Fibroblast of skin of left biceps (primary cell): ENCODE measurements around the gene BAZ2A.

Source experiments
- DNase-seq, 2 experiments: peaks; one replicate each; pipeline ENCODE4 v3.0.0-alpha.2; 2013; ENCODE audit warnings: low read depth in 2 of 2

Gene BAZ2A

DNA sequence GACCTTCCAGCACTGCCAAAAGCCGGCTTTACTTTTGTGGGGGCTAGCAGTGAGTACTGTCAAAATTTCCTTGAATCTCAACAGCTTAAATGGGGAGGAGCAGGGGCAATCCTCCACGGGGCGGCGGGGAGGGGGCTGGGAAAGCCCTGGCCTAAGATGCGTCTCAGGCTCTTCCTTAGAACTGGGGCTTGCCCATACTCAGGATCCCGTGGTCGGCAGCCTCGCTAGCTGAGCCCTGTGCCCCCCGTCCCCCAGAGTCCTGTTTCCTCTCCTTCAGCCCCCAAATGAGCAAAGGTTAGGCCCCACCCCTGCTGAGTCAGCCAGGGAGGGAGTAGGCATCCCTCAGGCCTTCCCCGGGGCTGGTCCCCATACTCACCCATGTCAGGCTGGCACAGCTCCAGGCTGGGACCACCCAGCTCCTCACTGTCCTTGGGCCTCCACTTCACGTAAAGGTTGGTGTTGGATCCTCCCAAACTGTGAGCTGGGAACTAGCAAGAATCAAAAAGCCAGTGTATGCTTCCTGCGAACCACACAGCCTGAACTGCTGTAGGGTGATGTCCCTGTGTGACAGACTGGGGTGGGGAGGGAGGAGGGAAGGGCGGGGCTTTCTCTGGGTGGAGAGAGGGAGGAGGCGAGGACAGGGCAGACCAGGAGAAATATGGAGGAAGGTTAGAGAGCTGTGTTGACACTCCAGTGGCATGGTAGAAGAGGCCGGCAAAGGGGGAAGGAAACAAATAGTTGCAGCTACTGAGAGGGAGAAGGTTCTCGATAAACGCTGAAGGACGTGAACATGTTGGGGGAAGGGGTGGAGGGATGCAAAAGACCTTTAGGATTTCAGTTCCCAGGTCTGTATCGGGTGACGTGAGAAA, 5.9 kb upstream of the BAZ2A start:
- DNase-seq = peak; percentile 37 to 48

DNA sequence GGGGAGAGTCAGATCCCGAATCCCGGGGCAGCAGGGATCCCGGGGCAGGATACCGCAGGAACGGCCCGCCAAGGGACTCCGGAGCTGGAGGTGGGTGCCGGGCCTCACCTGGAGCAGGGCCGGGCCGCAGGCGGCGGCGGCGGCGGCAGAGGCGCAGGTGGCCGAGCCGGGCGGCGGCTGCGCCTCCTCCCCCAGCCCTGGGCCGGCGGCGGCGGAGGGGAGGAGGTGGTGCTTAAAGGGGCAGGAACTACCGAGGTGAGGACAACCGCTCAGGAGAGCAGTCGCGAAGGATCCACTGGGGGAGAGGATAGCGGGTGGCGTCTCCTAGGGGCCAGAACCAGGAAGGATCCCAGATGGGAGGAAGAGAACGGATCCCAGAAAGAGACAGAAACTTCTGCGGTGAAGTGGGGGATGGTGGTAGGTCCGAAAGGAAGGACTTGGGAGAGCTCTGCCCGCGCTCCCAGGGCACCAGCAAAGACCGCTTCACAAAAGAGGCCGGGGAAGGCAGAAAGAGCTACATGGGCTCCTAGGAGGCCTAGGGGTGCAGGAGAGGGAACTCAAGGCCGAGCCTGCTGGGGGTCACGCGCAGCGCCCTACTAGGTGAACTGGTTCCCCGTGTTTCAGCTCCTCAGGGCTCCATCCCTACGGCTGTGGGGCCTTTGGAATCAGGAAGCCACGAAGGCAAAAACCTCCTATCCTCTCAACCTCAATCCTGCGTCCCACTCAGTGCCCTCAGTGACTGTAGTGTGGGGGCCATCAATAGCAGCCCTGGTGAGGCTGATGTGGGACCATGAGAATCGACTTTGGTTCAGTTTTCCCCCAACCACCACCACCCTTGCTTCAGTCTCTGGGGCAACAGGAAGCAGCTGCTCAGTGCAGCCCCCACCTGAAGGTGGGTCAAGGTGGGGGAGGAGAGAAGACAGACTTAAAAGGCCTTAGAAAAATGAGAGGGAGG, 5.0 kb upstream of the BAZ2A start:
- DNase-seq = peak; percentile 42 to 46

DNA sequence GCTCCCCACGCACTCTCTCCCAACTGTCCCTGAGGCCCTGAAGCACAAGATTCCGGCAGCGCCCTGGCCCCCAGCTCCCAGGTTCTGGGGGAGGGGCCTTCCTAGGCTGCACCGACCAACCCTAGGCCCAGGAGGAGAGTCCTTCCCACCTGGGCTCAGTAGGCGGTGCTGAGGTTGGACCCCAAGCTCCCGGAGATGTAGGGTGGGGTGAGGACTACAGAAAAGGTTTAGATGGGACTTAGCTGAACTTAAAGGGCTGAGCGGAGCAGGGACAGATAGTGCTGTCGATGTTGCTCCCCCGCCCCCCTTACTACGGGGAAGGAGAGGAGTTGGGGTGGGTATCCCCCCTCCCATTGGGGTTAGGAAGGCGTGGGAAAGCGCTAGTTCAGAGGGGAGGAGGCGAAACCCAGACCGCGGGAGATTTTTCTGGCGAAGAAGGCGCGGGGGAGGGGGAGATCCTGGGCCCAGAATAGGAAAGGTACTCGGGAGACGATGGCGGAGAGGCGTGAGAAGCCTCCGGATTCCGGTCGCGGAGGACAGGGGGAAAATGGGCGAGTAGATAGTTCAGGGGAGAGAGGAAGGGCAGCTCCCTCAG, 4.2 kb upstream of the BAZ2A start:
- DNase-seq = no peak

DNA sequence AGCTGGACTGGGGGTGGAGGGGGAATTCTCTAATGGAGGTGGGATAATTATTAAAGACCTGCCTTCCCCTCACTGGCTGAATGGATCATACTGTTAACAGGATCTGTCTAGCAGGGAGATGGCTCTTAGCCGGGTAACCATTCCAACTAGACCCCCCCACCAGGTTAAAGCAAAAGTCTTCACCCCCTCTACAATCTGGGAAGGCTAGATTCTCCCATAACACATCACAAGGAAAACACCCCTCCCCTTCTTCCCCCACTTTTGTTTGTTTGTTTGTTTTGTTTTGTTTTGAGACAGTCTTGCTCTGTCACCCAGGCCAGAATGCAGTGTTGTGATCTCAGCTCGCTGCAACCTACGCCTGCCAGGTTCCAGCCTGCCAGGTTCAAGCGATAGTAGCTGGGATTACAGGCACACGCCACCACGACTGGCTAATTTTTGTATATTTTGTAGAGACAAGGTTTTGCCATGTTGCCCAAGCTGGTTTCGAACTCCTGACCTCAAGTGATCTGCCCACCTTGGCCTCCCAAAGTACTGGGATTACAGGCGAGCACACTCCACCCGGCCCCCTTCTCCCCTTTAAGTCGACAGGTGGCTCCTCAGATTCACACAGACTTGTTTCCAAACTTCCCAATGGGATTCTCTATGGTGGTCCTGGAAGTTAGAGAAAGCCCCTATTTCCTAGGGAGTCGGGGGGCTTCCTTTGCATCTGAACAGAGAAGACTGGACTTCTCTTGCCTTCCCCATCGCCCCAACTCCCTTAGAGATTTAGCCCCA, 3.5 kb upstream of the BAZ2A start:
- no peak for DNase-seq

DNA sequence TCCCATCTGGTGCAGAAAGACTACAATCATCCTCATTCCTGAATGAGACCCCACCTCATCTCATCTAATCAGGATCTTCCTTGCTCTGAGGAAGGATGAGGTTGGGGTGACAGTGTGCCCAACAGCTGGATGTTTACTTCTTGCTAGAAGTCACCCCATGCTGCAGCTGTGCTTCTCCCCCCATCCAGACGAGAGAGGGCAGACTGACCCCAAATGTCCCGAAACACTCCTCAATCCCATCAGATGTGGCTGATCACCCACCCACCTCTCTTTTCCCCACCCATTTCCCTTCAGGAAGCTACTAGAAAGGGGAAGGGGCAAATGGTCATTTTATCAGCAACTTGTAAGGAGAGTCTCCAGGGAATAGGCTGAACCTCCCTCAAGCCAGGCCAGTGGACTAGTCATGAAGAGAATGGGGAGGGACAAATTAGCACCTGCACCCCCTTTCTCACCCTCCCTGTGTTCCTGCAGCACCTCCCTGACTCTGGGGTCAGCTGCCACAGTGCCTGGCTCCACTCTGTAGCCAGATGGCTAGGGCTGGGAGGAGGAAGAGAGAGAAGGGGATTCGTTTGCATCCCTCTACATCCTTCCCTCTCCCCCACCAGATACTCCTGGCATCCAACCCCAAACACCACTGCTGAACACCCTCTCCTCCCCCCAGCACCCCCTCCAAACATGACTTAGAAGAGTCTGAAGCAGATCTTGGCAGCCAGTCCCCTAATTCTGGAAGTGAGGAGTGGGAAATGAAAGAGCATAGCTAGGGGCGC, 2.8 kb upstream of the BAZ2A start:
- no peak for DNase-seq

DNA sequence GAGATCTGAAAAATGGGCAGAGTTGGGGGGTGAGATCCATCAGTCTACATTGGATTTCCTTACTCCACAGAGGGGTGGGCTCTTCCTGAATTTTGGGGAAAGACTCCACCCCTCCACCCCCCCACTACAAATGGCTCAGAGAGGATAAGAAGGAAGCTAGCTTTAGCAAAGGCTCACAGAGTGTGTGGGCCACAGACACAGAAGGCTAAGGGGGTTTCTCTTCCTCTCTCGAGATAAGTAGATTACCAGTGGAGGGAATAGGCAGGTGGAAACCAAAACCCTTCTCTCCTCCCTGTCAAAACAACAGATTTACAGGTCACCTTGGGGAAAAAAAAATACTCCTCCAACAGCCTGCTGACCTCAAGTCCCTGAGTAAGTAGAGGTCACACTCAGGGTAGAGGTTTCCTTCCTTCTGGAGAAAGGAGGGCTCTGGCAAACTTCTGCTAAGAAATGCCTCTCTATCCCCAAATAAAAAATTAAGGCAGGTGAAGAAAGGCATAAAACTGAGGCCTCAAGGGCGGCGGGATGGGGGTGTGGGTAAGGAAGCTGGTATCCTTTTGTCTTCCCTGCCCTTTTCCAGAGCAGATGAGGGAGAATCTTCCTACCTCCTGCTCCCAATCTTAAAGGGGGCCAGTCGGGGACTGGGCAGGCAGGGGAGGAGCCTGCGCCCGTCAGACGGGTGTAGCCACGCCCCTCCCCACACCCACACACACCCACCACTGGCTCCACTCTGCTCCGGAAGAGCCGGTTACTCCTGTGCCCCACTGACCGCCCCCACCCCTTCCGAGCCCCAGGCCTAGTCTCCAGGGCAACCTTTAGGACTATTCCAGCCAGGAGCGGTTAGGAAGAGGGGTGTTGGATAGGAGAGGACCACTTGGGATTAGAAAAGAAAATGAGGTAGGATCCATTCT, 1.9 kb upstream of the BAZ2A start:
- DNase-seq = no peak

DNA sequence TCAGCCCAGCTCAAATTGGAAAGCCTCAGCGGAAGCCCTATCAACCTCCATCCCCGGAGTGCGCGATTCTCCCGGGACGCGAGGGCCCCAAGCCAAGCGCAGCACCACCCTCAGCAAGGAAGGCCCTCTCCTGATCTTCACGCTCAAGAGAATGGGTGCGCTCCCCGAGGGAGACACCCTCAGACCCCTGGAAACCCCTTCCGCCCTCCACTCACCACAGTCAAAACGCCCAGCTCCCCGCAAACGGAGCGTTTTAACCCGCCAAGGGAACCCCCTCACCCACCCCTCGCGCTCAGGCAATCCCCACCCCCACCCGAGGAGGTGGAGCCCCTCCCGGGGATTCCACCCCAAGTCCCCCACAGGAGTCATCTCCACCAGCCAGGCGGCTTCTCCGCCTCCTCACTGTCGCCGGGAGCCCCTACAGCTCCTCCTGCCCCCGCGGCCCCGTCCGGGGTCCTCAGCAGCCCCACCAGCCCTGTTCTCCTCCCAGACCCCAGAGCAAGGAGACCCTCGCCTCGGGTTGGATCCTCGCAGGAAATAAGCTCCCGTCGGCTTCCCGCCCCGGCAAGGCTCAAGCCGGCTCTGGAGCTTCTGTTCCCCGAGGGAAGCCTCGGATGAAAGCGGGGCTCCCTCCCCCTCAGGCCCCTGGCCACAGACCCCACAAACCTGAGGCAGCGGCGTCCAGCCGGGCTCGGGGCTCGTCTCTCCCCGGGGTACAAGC, 507 bp downstream of the BAZ2A start:
- DNase-seq = no peak

DNA sequence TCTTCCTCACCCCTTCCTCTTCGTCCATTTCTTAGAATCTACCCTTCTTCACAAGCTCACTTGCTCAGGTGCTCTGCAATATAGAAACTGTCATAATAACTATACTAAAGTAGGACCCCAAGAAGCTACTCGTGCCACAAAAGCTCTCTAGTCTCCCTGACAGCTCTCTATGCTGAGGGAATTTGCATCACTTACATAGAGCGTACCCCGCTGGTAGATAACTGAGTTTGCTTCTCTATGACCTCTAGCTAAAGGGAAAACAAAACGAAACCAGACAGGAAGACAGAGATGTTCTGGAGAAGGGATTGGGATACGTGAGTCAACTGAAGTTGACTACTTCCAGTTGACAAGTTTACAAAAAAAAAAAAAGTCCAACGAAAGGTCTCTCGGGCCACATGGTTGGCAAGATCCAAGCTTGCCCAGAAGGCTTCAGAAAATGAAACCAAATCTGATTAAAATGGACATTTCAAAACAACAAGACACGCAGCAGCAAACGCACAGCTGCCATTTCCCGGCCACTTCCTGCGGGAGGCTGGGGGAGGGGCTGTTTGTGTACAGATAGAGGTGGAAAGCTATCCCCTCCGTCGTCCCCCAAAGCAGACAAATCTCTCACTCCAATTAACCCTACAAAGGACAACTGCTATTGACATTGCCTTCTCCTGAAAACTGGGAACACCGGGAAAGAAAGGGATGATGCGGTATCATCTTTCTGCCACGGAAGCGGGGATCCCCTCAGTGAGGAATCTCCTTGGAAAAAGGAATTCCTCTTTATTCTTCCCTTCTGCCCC, 1.3 kb downstream of the BAZ2A start:
- DNase-seq = no peak

DNA sequence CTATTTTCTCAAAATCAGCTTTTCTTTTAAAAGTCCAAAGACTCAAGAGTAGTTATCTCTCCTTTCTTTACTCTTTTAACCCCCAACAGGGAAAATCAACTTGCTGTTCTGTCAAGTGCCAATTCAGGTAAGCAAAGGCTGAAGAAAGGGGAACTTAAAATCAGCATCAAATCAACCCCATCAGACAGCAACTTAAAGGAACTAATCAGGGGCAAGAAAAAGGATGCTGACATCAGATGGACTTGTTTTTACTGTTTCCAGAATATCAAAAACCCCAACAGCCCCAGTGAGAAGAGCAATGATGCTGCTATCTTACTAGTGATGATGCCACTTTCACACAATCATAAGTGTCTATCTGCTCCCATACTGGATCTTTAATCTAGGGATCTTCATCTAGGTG, 3.4 kb downstream of the BAZ2A start:
- no peak for DNase-seq

DNA sequence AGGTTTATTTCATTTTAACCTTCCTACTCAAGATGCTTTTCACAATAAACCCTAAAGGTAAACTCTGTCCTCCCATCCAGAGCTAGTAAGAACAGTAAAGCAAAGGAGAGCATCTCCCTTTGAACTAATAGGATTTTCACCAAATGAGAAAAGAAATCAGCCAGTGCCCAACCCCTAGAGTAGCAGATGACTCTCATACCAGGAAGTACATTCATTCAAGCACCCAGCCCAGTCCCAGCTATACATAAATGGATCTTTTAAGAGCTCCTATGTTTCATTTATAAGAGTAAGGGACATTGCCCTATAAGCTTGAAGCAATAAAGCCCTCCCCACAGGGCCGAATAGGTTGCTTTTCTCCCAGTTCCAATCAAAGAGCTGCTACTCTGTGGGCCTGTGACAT, 7.6 kb downstream of the BAZ2A start:
- DNase-seq = no peak

DNA sequence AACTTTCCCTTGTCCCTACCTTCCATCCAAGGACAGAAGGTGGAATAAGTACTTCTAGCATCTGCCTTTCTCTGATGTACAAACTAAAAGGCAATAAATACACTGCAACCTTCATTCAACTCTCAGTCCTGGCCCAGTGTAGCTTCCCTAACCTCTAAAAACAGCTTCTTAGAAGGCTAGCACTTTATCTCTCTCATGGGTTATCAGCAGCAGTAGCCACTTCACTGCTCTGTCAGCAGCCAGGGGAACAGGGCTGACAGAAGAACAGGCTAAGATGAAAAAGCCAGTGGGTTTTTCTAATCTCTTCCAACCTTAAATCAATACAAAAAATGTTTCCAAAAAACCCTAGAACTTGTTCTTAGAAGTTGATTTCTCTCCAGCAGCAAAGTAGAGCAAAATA, 13.2 kb downstream of the BAZ2A start:
- DNase-seq = no peak

DNA sequence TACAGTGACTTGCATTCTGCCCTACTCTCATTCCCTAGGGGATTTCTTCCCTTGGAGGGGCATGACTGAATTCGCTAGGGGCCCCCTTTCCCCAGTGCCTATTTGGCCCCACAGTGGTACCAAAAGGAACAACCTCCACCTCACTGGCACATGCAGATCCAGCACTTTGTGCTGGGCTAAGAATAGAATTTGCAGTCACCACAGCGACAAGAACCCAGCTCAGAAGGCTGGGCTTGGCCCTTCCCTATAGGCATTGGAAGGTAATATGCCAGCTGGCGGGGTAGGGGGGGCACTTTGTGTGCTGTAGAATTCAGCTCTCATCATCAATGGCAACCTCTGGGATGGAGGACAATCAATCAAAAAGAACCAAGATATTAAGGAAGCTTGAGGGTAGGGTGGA, 13.9 kb downstream of the BAZ2A start:
- no peak for DNase-seq

DNA sequence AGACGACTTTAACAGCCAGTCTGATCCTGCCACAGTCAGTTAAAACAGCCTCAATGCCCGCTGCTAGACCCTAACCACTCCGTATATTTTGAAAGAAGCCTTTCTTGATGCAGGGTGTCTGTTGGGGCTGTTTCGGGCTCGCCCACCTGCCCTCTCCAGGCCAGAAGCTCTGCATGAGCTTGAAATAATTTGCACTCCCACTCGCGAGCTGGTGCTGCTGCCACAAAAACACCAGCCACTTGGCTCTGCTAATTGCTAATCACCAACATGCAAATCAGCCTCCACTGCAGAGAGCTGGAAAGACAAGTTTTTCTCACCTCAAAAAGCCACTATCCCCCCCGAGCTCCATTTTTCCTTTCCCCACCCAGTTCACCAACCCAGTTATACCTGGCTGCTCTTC, 15.5 kb downstream of the BAZ2A start:
- DNase-seq = no peak

DNA sequence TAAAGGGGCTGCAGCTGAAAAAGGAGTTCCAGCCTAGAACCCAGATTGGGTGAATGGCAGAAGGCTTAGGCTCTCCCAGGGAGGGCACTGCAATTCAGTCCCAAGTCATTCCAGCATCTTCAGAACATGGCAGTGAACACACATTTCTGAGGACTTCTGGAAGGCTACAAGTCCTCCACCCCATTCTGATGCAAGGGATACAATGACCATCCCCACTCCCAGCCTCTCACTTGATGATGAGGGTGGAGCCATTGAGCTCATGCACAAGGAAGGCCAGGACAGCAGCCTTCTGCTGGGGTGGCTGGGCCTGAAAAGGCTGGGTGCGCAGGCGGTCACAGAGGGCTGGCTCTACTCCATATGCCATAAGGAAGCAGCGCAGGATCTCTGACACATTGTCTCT, 25.8 kb downstream of the BAZ2A start:
- DNase-seq = no peak

DNA sequence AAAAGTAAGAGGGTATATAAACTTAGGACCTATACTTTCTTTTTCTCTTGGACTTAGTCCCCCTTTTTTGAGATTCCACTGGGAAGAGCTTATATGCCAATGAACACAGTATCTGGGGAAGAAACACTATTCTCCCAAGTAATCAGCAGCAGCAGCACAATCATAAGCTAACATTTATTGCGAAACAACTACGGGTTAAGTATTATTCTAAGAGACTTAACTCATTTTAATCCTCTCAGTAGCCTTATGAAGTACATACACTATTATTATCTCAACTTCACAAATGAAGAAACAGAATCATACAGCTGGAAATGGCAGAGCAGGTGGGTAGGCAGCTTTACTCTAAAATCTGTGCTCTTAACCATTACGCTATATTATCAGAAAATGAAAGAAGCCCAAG, 27.9 kb downstream of the BAZ2A start:
- DNase-seq = no peak

DNA sequence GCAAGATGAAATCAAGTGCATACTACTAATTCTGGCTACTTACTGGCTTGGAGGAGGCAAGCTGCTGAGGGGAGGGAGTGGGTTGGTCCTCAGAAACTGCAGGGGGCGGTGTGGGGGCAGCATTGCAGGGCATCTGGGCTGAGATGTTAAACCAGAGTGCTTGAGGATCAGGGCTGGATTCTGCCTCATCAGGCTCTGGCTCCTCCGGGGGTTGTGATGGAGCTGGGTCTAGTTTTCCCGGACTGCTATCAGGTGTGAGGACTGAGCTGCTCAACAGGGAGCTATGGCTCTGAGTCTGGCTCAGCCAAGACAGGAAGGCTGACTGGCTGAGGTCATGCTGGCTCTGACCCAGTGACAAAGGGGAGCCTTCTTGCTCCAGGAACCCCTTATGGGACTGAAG, 28.6 kb downstream of the BAZ2A start:
- DNase-seq = no peak

DNA sequence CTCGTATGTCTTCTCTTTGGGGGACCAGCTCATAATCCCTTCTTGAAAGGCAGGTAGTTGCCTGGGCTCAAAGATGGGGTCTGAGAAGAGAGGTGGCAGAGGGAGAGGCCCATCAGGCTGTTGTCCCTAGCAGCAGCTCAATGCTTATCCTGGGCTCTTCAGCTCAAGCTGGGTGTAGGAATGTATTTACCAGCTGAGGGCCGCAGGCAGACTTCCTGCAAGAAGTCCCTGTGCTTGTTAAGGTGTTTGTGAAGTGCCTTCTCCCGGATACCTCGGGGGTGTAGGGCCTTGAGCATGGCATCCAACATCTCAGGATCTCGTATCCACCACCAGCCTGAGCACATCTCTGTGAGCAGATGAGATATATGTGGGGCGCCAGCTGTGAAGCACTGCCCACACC, 29.4 kb downstream of the BAZ2A start:
- no peak for DNase-seq

DNA sequence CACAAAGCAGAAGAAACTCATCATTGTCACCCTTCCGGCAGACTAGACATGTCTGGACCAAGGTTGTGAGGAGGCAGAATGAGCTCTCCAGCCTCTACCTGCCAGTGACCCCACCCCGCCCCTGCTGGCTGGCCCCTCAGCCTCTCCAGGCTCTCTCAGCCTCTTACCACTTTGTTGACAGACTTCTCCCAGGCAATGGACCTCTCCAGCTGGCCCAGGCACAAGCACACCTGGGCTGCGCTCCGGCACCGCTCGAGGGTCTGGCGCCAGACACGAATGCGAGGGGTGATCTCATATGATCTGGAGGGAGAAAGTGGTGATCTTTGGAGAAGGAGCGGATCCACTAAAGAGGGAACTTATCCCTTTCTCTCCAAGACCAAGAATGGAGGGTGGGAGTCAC, 30.3 kb downstream of the BAZ2A start:
- no peak for DNase-seq
